Fibroblast of mammary gland (primary cell): ENCODE results near the gene TCEA3.

ENCODE experiments used
- DNase-seq: peaks from one replicate; pipeline ENCODE4 v3.0.0-alpha.2; 2010; ENCODE audit warnings: low read depth
- H3K4me3 ChIP-seq: 2 replicates; pipeline ENCODE4 v1.5.1; 2011; ENCODE audit warnings: low read depth, mild to moderate bottlenecking, low read length, moderate library complexity; ENCODE audit not compliant: control insufficient read depth
- CTCF ChIP-seq: conservative IDR thresholded peaks from 2 replicates; pipeline ENCODE4 v1.5.1; 2011; ENCODE audit warnings: low read depth, low read length, inconsistent platforms; ENCODE audit not compliant: control insufficient read depth, insufficient read depth

Gene TCEA3

GRCh38 chr1:23354245-23354644, 70.3 kb downstream of the TCEA3 start:
- DNase-seq, result no peak
- no peak overlapping the region for H3K4me3 ChIP-seq
- TF ChIP-seq CTCF, result no peak

- H3K4me3 ChIP-seq, result no peak overlapping the region
- no peak for TF ChIP-seq CTCF
- no peak for DNase-seq
Measured at GRCh38 chr1:23352096-23352695, 72.4 kb downstream of the TCEA3 start.

GRCh38 chr1:23345920-23346319, 78.6 kb downstream of the TCEA3 start:
- H3K4me3 ChIP-seq, result no peak overlapping the region
- DNase-seq, result no peak
- no peak for TF ChIP-seq CTCF

GRCh38 chr1:23344987-23345472, 79.5 kb downstream of the TCEA3 start:
- peak; percentile 39 for DNase-seq

GRCh38 chr1:23344111-23344986, 80.2 kb downstream of the TCEA3 start, which contains the start of gene HNRNPR:
HNRNPR (minus strand) TSS chr1:23344284; CDS start chr1:23341008, 3,276 bp downstream.
- peak; percentile 100 for DNase-seq

More at GRCh38 chr1:23344987-23345472, 79.5 kb downstream of the TCEA3 start:
- peak overlapping the region; percentile 58 for H3K4me3 ChIP-seq
- no peak for TF ChIP-seq CTCF

More at GRCh38 chr1:23344111-23344986, 80.2 kb downstream of the TCEA3 start, which contains the start of gene HNRNPR:
- H3K4me3 ChIP-seq, result peak within 1 kb of the TSS; percentile 89
- TF ChIP-seq CTCF, result no peak
